Trophoblast cell (in vitro differentiated cells and primary cell): ENCODE results near the gene VEPH1.

ENCODE experiments used
- DNase-seq, 2 donors: peaks; one replicate each; pipeline ENCODE4 v3.0.0-alpha.2; 2016
- H2AFZ ChIP-seq: 2 replicates; pipeline ENCODE4 v1.6.1; 2013; ENCODE audit warnings: low read length, moderate library complexity, mild to moderate bottlenecking; ENCODE audit not compliant: insufficient read depth, poor library complexity
- H2AK5ac ChIP-seq: 2 replicates; pipeline ENCODE4 v1.6.1; 2013; ENCODE audit warnings: mild to moderate bottlenecking, low read length
- H2BK120ac ChIP-seq: 2 replicates; pipeline ENCODE4 v1.6.1; 2013; ENCODE audit warnings: low read length, mild to moderate bottlenecking, moderate library complexity; ENCODE audit not compliant: insufficient read depth, poor library complexity
- H2BK12ac ChIP-seq: 2 replicates; pipeline ENCODE4 v1.6.1; 2013; ENCODE audit warnings: mild to moderate bottlenecking, low read length, moderate library complexity
- H2BK5ac ChIP-seq: 2 replicates; pipeline ENCODE4 v1.6.1; 2013; ENCODE audit warnings: low read length, low read depth, moderate library complexity, mild to moderate bottlenecking; ENCODE audit not compliant: poor library complexity
- H3K14ac ChIP-seq: 2 replicates; pipeline ENCODE4 v1.6.1; 2013; ENCODE audit warnings: mild to moderate bottlenecking, low read length
- H3K18ac ChIP-seq: 2 replicates; pipeline ENCODE4 v1.6.1; 2013; ENCODE audit warnings: mild to moderate bottlenecking, low read length
- H3K23ac ChIP-seq: 2 replicates; pipeline ENCODE4 v1.6.1; 2013; ENCODE audit warnings: low read length
- H3K27ac ChIP-seq: 2 replicates; pipeline ENCODE4 v1.5.1; 2013; ENCODE audit warnings: low read depth, mild to moderate bottlenecking, inconsistent platforms, low read length, moderate library complexity
- H3K27me3 ChIP-seq: 2 replicates; pipeline ENCODE4 v1.6.1; 2013; ENCODE audit warnings: inconsistent platforms, mild to moderate bottlenecking, low read length, moderate library complexity; ENCODE audit not compliant: insufficient read depth
- H3K36me3 ChIP-seq, 2 experiments: 1 replicate in 1 of 2; 2 replicates in 1 of 2; pipeline ENCODE4 v1.6.1; 2013; ENCODE audit warnings: low read length in 2 of 2, mild to moderate bottlenecking in 2 of 2, moderate library complexity in 1 of 2; ENCODE audit not compliant: insufficient read depth in 2 of 2, control insufficient read depth in 1 of 2
- H3K4ac ChIP-seq: 2 replicates; pipeline ENCODE4 v1.6.1; 2013; ENCODE audit warnings: low read depth, mild to moderate bottlenecking, low read length, moderate library complexity
- H3K4me1 ChIP-seq, 2 experiments: 1 replicate in 1 of 2; 2 replicates in 1 of 2; pipeline ENCODE4 v1.6.1; 2013; ENCODE audit warnings: low read length in 2 of 2, mild to moderate bottlenecking in 2 of 2, moderate library complexity in 1 of 2; ENCODE audit not compliant: insufficient read depth in 2 of 2, control insufficient read depth in 1 of 2
- H3K4me2 ChIP-seq: 2 replicates; pipeline ENCODE4 v1.6.1; 2013; ENCODE audit warnings: inconsistent platforms, mild to moderate bottlenecking, low read length, moderate library complexity
- H3K4me3 ChIP-seq: 2 replicates; pipeline ENCODE4 v1.5.1; 2013; ENCODE audit warnings: mild to moderate bottlenecking, low read depth, low read length, inconsistent platforms
- H3K79me1 ChIP-seq: one replicate; pipeline ENCODE4 v1.6.1; 2013; ENCODE audit warnings: low read length
- H3K79me2 ChIP-seq: 2 replicates; pipeline ENCODE4 v1.6.1; 2013; ENCODE audit warnings: low read length, mild to moderate bottlenecking; ENCODE audit not compliant: control insufficient read depth, insufficient read depth, poor library complexity
- H3K9ac ChIP-seq: 2 replicates; pipeline ENCODE4 v1.6.1; 2013; ENCODE audit warnings: mild to moderate bottlenecking, low read length
- H3K9me3 ChIP-seq: 2 replicates; pipeline ENCODE4 v1.6.1; 2013; ENCODE audit warnings: low read depth, mild to moderate bottlenecking, control low read depth, inconsistent platforms, low read length; ENCODE audit not compliant: insufficient read depth
- H4K12ac ChIP-seq: 2 replicates; pipeline ENCODE4 v1.6.1; 2013; ENCODE audit warnings: low read depth, mild to moderate bottlenecking, low read length, moderate library complexity
- H4K8ac ChIP-seq: 2 replicates; pipeline ENCODE4 v1.6.1; 2013; ENCODE audit warnings: low read depth, mild to moderate bottlenecking, low read length, moderate library complexity
- H4K91ac ChIP-seq: one replicate; pipeline ENCODE4 v1.6.1; 2013; ENCODE audit warnings: low read depth, mild to moderate bottlenecking, low read length, moderate library complexity
- WGBS: extraction: QIAGEN DNeasy Blood & Tissue Kit; methylation state at CpG from one replicate; pipeline ENCODE4 v1.1.7; 2013; ENCODE audit warnings: missing lambda C conversion rate; ENCODE audit not compliant: insufficient read length, insufficient coverage; ENCODE audit errors: extremely low coverage; 5-methylcytosine and 5-hydroxymethylcytosine counted together

Gene VEPH1

DNA sequence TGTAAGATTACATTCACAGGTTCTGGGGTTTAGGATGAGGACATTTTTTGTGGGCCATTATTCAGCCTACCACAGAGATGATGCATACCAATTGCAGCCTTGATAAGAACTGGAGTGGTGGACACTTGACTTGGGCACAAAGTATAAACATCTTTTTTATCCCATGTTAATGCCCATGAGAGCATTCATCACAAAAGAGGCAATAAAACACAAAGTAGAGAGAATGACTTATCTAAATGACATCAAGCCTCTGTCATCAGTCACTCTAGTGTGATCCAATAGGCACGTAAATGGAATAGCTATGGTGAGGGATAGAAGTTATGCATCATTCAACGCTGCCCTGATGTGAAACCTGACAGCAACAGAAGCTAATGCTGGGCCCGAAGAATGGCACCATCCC, 25.8 kb downstream of the VEPH1 start:
- no CpG with 5 or more reads among the region's 3 CpGs for WGBS
- H3K27me3 ChIP-seq: no peaks in the 10 kb centered on the region

DNA sequence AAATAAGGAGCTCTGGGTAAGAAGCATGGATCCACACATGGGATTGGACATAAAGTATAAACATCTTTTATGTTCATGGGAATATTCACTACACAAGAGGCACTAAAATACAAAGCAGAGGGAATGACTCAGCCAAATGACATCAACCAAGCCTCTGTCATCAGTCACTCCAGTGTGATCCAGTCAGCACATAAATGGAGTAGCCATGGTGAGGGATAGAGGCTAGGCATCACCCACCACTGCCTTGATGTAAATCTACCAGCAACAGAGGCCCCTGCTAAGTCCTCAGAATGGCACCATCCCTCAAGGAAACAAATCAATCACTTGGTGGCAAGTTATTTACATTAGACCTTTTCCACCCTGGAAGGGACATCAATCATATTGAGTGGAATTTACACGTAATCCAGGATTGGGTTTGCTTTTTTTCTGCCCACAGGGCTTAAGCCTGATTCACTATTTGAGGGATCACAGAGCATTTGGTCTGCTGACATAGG, 27.2 kb downstream of the VEPH1 start:
- H3K9ac ChIP-seq: no peak overlapping the region
- no peak overlapping the region for H4K91ac ChIP-seq
- WGBS: no CpG with 5 or more reads among the region's 1 CpG
- H4K8ac ChIP-seq: no peak overlapping the region
- H3K4ac ChIP-seq: no peak overlapping the region
- no peak overlapping the region for H4K12ac ChIP-seq
- no peak overlapping the region for H2BK5ac ChIP-seq
- no peak overlapping the region for H2BK120ac ChIP-seq
- no peak overlapping the region for H3K23ac ChIP-seq
- no peak overlapping the region for H3K4me2 ChIP-seq
- DNase-seq: peak in 1 of 2 donors; percentile 8
- H3K79me2 ChIP-seq: no peaks in the 10 kb centered on the region
- H3K27ac ChIP-seq: no peak overlapping the region
- H3K9me3 ChIP-seq: no peaks in the 10 kb centered on the region
- no peak overlapping the region for H2BK12ac ChIP-seq
- H3K18ac ChIP-seq: no peak overlapping the region
- no peak overlapping the region for H3K4me3 ChIP-seq
- H3K27me3 ChIP-seq: no peaks in the 10 kb centered on the region
- peaks cover 0 to 2% of the 10 kb centered on the region in 2 experiments for H3K4me1 ChIP-seq
- no peaks in the 10 kb centered on the region for H3K79me1 ChIP-seq
- no peak overlapping the region for H2AK5ac ChIP-seq
- no peak overlapping the region for H2AFZ ChIP-seq
- H3K36me3 ChIP-seq: no peaks in the 10 kb centered on the region
- no peak overlapping the region for H3K14ac ChIP-seq

More for the DNA sequence above, 25.8 kb downstream of the VEPH1 start:
- DNase-seq: peak in 1 of 2 donors; percentile 23
- Histone ChIP-seq H4K8ac (no peak overlapping the region), H3K79me1 (no peaks in the 10 kb centered on the region), H3K9ac (no peak overlapping the region), H3K4me1 (peaks cover 0 to 2% of the 10 kb centered on the region in 2 experiments), H3K4me3 (no peak overlapping the region), H3K4me2 (no peak overlapping the region), H3K27ac (no peak overlapping the region), H3K4ac (no peak overlapping the region), H2AK5ac (no peak overlapping the region), H4K12ac (no peak overlapping the region), H2BK12ac (no peak overlapping the region), H2BK120ac (no peak overlapping the region), H2AFZ (no peak overlapping the region), H3K14ac (no peak overlapping the region), H4K91ac (no peak overlapping the region), H3K79me2 (no peaks in the 10 kb centered on the region), H3K23ac (no peak overlapping the region), H3K9me3 (no peaks in the 10 kb centered on the region), H2BK5ac (no peak overlapping the region), H3K18ac (no peak overlapping the region), H3K36me3 (no peaks in the 10 kb centered on the region)

- Histone ChIP-seq H3K9me3 (no peaks in the 10 kb centered on the region), H3K18ac (no peak overlapping the region), H3K4me3 (no peak overlapping the region), H4K12ac (no peak overlapping the region), H3K9ac (no peak overlapping the region), H2BK12ac (no peak overlapping the region), H3K27me3 (no peaks in the 10 kb centered on the region), H3K4ac (no peak overlapping the region), H4K8ac (no peak overlapping the region), H2AFZ (no peak overlapping the region), H3K27ac (no peak overlapping the region), H2BK5ac (no peak overlapping the region), H3K4me1 (no peaks in the 10 kb centered on the region), H3K79me1 (no peaks in the 10 kb centered on the region), H3K79me2 (no peaks in the 10 kb centered on the region), H3K14ac (no peak overlapping the region), H3K23ac (no peak overlapping the region), H3K36me3 (no peaks in the 10 kb centered on the region), H4K91ac (no peak overlapping the region), H2BK120ac (no peak overlapping the region), H3K4me2 (no peak overlapping the region), H2AK5ac (no peak overlapping the region)
- DNase-seq: no peak
- no CpG with 5 or more reads among the region's 1 CpG for WGBS
Measured at GRCh38 chr3:157472648-157473047, 30.6 kb downstream of the VEPH1 start.

DNA sequence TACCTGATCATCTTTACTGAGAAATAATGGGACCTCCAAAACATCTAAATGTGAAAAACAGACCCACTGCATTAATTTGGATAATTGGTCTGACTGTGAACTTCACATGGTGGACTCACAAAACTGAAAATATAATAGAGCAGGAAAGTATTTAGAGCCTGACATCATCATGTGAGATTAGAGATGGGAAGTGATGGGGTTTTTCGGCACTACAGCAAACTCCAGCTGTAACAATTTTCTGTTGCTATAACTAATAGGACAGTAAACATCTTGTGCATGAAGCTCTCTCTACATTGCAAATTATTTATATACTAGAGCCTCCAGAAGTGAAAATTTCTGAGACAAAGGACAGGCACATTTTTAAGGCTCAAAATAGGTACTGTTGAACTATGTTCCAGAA, 32.2 kb downstream of the VEPH1 start:
- H4K91ac ChIP-seq: no peak overlapping the region

More for the DNA sequence above, 32.2 kb downstream of the VEPH1 start:
- no peak overlapping the region for H3K4me2 ChIP-seq
- H3K79me1 ChIP-seq: no peaks in the 10 kb centered on the region
- no peaks in the 10 kb centered on the region for H3K27me3 ChIP-seq
- no peak overlapping the region for H2BK120ac ChIP-seq
- no peaks in the 10 kb centered on the region for H3K79me2 ChIP-seq
- DNase-seq: no peak
- no peak overlapping the region for H3K14ac ChIP-seq
- no peak overlapping the region for H4K8ac ChIP-seq
- H3K23ac ChIP-seq: no peak overlapping the region
- no peak overlapping the region for H3K4ac ChIP-seq
- H3K18ac ChIP-seq: no peak overlapping the region
- H2BK5ac ChIP-seq: no peak overlapping the region
- no peak overlapping the region for H4K12ac ChIP-seq
- no peak overlapping the region for H3K4me3 ChIP-seq
- H2BK12ac ChIP-seq: no peak overlapping the region
- H3K9me3 ChIP-seq: no peaks in the 10 kb centered on the region
- H2AFZ ChIP-seq: no peak overlapping the region
- no peaks in the 10 kb centered on the region for H3K36me3 ChIP-seq
- H2AK5ac ChIP-seq: no peak overlapping the region
- no peak overlapping the region for H3K27ac ChIP-seq
- no peaks in the 10 kb centered on the region for H3K4me1 ChIP-seq
- H3K9ac ChIP-seq: no peak overlapping the region
- WGBS: no CpG with 5 or more reads among the region's 1 CpG
